B cell (primary cell): ENCODE measurements around the gene SEPHS2. TPM values are rescaled to one million over a fixed set of nuclear protein-coding genes. Genes with fewer than 3 reads are reported as not detected.

ENCODE experiments used
- ATAC-seq: fragments of 200-7000 bp; cut with Tn5 transposase; one replicate; pipeline ENCODE4 v1.10.0; 2021; ENCODE audit warnings: low read depth, mild to moderate bottlenecking, moderate number of reproducible peaks, moderate library complexity
- CTCF ChIA-PET: fragments of 350-600 bp; sonication (Branson Sonifier 250); formaldehyde crosslinking; loops from one replicate; lab custom pipeline; 2021; ENCODE audit warnings: antibody characterized with exemption, inconsistent platforms; lab: Charles Lee
- POLR2A ChIA-PET: fragments of 350-600 bp; sonication (Branson Sonifier 250); formaldehyde crosslinking; loops from one replicate; lab custom pipeline; 2021; ENCODE audit warnings: antibody characterized with exemption; lab: Charles Lee
- DNase-seq: peaks from one replicate; pipeline ENCODE4 v3.0.0; 2013
- H2AFZ ChIP-seq: 2 replicates; pipeline ENCODE4 v1.6.1; 2012; ENCODE audit warnings: mild to moderate bottlenecking, low read depth, low read length; ENCODE audit not compliant: insufficient read depth, poor library complexity, severe bottlenecking
- H3K27ac ChIP-seq, 2 donors: 1 replicate in 1 of 2; 2 replicates in 1 of 2; pipeline ENCODE4 v1.5.1; 2012 to 2013; ENCODE audit warnings: low read length in 2 of 2, mild to moderate bottlenecking in 2 of 2, moderate library complexity in 1 of 2
- H3K27me3 ChIP-seq, 4 experiments: fragments of 200-600 bp in 1 of 4; sonication (generic) in 1 of 4; replicated peaks in 1 of 4; 1 replicate in 2 of 4; 2 replicates in 2 of 4; pipeline versions ENCODE4 v1.6.1 to v1.7.0; 2013 to 2016; ENCODE audit warnings: low read length in 3 of 4, mild to moderate bottlenecking in 2 of 4, mixed read lengths in 1 of 4, moderate library complexity in 1 of 4; ENCODE audit not compliant: insufficient read depth in 4 of 4, control insufficient read depth in 3 of 4; ENCODE audit errors: control extremely low read depth in 1 of 4
- H3K36me3 ChIP-seq, 2 experiments: replicated peaks in 1 of 2; 1 replicate in 1 of 2; 2 replicates in 1 of 2; pipeline versions ENCODE4 v1.6.1 to v1.7.1; 2013; ENCODE audit warnings: low read length in 1 of 2; ENCODE audit not compliant: insufficient read depth in 2 of 2, control insufficient read depth in 1 of 2; ENCODE audit errors: control extremely low read depth in 1 of 2, extremely low read depth in 1 of 2
- H3K4me1 ChIP-seq, 2 donors: fragments of 200-600 bp in 1 of 2; sonication (generic) in 1 of 2; 1 replicate in 1 of 2; 2 replicates in 1 of 2; pipeline versions ENCODE4 v1.5.1 to v1.6.1; 2013 to 2017; ENCODE audit warnings: low read length in 2 of 2; ENCODE audit not compliant: control insufficient read depth in 2 of 2, insufficient read depth in 2 of 2
- H3K4me2 ChIP-seq: replicated peaks from 2 replicates; pipeline ENCODE3; 2012; ENCODE audit warnings: mild to moderate bottlenecking, low read depth, low read length; ENCODE audit not compliant: poor library complexity, severe bottlenecking
- H3K4me3 ChIP-seq, 5 experiments: fragments of 200-600 bp in 1 of 5; sonication (generic) in 1 of 5; 1 replicate in 3 of 5; 2 replicates in 2 of 5; pipeline versions ENCODE4 v1.5.1 to v1.7.0; 2011 to 2016; ENCODE audit warnings: low read length in 4 of 5, mild to moderate bottlenecking in 4 of 5, low read depth in 2 of 5, control low read depth in 1 of 5, moderate library complexity in 1 of 5; ENCODE audit not compliant: insufficient read depth in 1 of 5; ENCODE audit errors: control extremely low read depth in 1 of 5, extremely low read depth in 1 of 5
- H3K79me2 ChIP-seq: fragments of 200-600 bp; sonication (generic); one replicate; pipeline ENCODE4 v1.6.0; 2016; ENCODE audit warnings: low read length; ENCODE audit not compliant: control insufficient read depth, insufficient read depth
- H3K9ac ChIP-seq: fragments of 200-600 bp; sonication (generic); 2 replicates; pipeline ENCODE4 v1.6.1; 2017; ENCODE audit warnings: mild to moderate bottlenecking, low read length, moderate library complexity
- H3K9me3 ChIP-seq, 3 donors: one replicate each; pipeline versions ENCODE4 v1.6.1 to v1.7.1; 2013; ENCODE audit warnings: low read length in 2 of 3; ENCODE audit not compliant: control insufficient read depth in 2 of 3, insufficient read depth in 1 of 3; ENCODE audit errors: control extremely low read depth in 1 of 3
- H4K20me1 ChIP-seq: 2 replicates; pipeline ENCODE4 v1.6.0; 2012; ENCODE audit warnings: mild to moderate bottlenecking, low read length; ENCODE audit not compliant: insufficient read depth, control insufficient read depth, poor library complexity, severe bottlenecking
- H3K27ac Mint-ChIP-seq: one replicate; pipeline ENCODE4 v1.8.0; 2021; ENCODE audit warnings: mixed read lengths
- H3K27me3 Mint-ChIP-seq: one replicate; pipeline ENCODE4 v1.8.0; 2021; ENCODE audit warnings: mixed read lengths
- H3K4me1 Mint-ChIP-seq: one replicate; pipeline ENCODE4 v1.8.0; 2021; ENCODE audit warnings: mixed read lengths
- H3K4me3 Mint-ChIP-seq: one replicate; pipeline ENCODE4 v1.8.0; 2021; ENCODE audit warnings: mixed read lengths
- H3K9me3 Mint-ChIP-seq: one replicate; pipeline ENCODE4 v1.8.0; 2022; ENCODE audit warnings: mixed read lengths; ENCODE audit not compliant: insufficient read depth
- EZH2 ChIP-seq: IDR thresholded peaks from 2 replicates; pipeline ENCODE4 v1.6.1; 2012; ENCODE audit warnings: borderline replicate concordance, low read depth, mild to moderate bottlenecking, moderate library complexity, low read length; ENCODE audit not compliant: insufficient read depth, poor library complexity, severe bottlenecking
- WGBS: methylation state at CpG from one replicate; pipeline ENCODE4 v1.1.5; 2013; ENCODE audit warnings: missing lambda C conversion rate; ENCODE audit not compliant: insufficient coverage; 5-methylcytosine and 5-hydroxymethylcytosine counted together
- intact Hi-C: fragments of 100-400 bp; cut with micrococcal nuclease; formaldehyde crosslinking; loops from one replicate; pipeline ENCODE4 v1.10.0; 2022
- polyA plus RNA-seq: library from polyadenylated mRNA; depleted of rRNA; stranded (reverse); fragments of >200 nt; gene quantifications from 2 replicates; pipeline ENCODE4 v1.2.3, GENCODE V29; 2012
- total RNA-seq, 2 donors: library from RNA; stranded (reverse); fragments of 120-200 nt in 1 of 2; gene quantifications; 1 replicate in 1 of 2; 2 replicates in 1 of 2; pipeline versions ENCODE4 v1.2.3 to v1.2.4, GENCODE V29; 2013 to 2022
- TF ChIP-seq, protein P1 (sequence below): fragments of 200-600 bp; IDR thresholded peaks from one replicate; pipeline ENCODE4 v1.8.0; 2022; ENCODE audit warnings: antibody characterized with exemption, mild to moderate bottlenecking

Gene SEPHS2
- total and polyA plus RNA-seq, 2 donors (not counting 1 experiment from before 2014, with no cell fraction given), result 13.8 to 63.2 TPM

DNA sequence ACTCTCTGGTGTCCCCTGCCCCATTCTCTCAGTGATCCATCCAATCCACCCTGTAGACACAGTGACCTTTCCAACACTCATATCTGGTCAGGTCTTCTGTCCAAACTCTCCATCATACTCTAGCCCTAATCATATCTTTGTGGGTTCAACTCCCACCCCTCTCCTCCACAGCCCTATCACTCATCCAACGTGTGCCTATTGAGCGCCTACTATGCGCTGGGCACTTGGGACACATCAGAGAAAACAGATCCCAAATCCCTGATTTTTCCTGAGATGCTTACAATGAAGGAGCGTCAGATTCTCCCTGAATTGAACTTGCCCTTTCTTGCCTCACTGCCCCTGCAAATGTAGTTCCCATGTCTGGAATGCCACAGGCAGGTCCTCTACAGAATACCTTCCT lies 17.6 kb downstream of the SEPHS2 start:
- Histone ChIP-seq H3K27me3 (no peaks in the 10 kb centered on the region), H3K4me3 (no peak overlapping the region), H3K9me3 (no peaks in the 10 kb centered on the region), H3K4me1 (peaks cover 12 to 21% of the 10 kb centered on the region in 2 donors), H2AFZ (no peak overlapping the region), H3K79me2 (peaks cover 27% of the 10 kb centered on the region), H3K27ac (no peak overlapping the region), H3K4me2 (no peak overlapping the region), H4K20me1 (no peaks in the 10 kb centered on the region), H3K9ac (no peak overlapping the region), H3K36me3 (peaks cover 5 to 31% of the 10 kb centered on the region in 2 experiments)
- no peak for ATAC-seq
- POLR2A ChIA-PET, result interaction anchor here (1.0 kb wide), 1 partner anchor 10 kb away, joined by 3 read pairs; no protein-coding TSS in a partner anchor
- Mint-ChIP-seq H3K9me3 (no peaks in the 10 kb centered on the region), H3K4me1 (peaks cover 15% of the 10 kb centered on the region), H3K27me3 (no peaks in the 10 kb centered on the region), H3K27ac (peak overlapping the region; percentile 77), H3K4me3 (peak overlapping the region; percentile 70)
- WGBS, result 98% methylated on average over 4 of the region's 4 CpGs
- intact Hi-C loops, result no loop called here
- TF ChIP-seq EZH2, result no peak
- TF ChIP-seq, protein P1, sequence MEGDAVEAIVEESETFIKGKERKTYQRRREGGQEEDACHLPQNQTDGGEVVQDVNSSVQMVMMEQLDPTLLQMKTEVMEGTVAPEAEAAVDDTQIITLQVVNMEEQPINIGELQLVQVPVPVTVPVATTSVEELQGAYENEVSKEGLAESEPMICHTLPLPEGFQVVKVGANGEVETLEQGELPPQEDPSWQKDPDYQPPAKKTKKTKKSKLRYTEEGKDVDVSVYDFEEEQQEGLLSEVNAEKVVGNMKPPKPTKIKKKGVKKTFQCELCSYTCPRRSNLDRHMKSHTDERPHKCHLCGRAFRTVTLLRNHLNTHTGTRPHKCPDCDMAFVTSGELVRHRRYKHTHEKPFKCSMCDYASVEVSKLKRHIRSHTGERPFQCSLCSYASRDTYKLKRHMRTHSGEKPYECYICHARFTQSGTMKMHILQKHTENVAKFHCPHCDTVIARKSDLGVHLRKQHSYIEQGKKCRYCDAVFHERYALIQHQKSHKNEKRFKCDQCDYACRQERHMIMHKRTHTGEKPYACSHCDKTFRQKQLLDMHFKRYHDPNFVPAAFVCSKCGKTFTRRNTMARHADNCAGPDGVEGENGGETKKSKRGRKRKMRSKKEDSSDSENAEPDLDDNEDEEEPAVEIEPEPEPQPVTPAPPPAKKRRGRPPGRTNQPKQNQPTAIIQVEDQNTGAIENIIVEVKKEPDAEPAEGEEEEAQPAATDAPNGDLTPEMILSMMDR, result no peak
- no peak for DNase-seq
- CTCF ChIA-PET, result interaction anchor here (4.6 kb wide), 1 partner anchor 107 kb away, joined by 55 read pairs; the partner anchor contains the start of gene ZNF747

DNA sequence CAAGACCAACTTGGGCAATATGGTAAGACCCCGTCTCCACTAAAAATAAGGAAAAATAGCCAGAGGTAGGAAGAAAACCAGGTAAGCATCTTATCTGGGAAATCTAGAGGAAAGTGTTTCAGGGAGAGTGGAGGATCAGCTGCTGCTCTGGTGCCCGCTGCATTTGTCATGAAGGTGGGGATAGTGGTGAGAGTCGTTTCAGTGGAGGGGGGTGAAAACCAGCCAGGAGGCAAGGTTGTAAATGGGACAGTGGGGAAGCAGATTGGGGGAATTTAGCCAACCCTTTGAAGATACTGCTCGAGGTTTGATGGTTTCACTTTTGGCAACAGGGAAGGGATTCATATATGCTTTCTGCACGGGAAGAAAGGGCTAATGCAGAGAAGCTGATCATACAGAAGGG lies 24.7 kb downstream of the SEPHS2 start:
- Histone ChIP-seq H2AFZ (no peak overlapping the region), H3K36me3 (peaks cover 2 to 35% of the 10 kb centered on the region in 2 experiments), H3K27ac (no peak overlapping the region), H3K4me3 (no peak overlapping the region), H3K27me3 (no peaks in the 10 kb centered on the region), H4K20me1 (no peaks in the 10 kb centered on the region), H3K9ac (no peak overlapping the region), H3K4me2 (no peak overlapping the region), H3K9me3 (no peaks in the 10 kb centered on the region), H3K4me1 (peaks cover 5 to 12% of the 10 kb centered on the region in 2 donors), H3K79me2 (peaks cover 9% of the 10 kb centered on the region)
- TF ChIP-seq EZH2, result no peak
- ChIA-PET CTCF (interaction anchor here (1.2 to 5.3 kb wide), 3 partner anchors 9 to 114 kb away, joined by 3 to 43 read pairs (median 4); partner anchors contain the start of gene DCTPP1), POLR2A (interaction anchor here (0.6 to 0.7 kb wide), 3 partner anchors 103 to 159 kb away, joined by 3 to 7 read pairs (median 5); no protein-coding TSS in a partner anchor)
- Mint-ChIP-seq H3K4me1 (peaks cover 7% of the 10 kb centered on the region), H3K27me3 (no peaks in the 10 kb centered on the region), H3K27ac (no peak overlapping the region), H3K9me3 (no peaks in the 10 kb centered on the region), H3K4me3 (no peak overlapping the region)
- intact Hi-C loops, result no loop called here
- 91% methylated on average over 5 of the region's 5 CpGs for WGBS
- ATAC-seq (no peak), DNase-seq (no peak)
